ENCODE measurements around the gene ACOXL.
"Not testable (repeated sequence)": the region's sequence is repeated elsewhere in the genome, so short reads cannot be mapped to it uniquely, and the experiment has no call there.

Gene ACOXL

DNA sequence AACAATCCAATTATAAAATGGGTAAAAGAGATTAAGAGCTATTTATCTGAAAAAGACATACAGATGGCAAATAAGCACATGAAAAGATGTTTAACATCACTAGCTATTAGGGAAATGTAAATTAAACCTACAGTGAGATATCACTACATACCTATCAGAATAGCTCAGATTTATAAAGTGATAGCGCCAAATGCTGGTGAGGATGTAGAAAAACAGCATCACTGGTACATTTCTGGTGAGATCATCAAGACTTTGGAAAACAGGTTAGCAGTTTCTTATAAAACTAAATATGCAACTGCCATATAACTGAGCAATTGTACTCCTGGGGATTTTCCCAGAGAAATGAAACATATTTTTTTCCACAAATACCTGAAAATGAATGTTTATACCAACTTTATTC lies 100.4 kb downstream of the ACOXL start:
- no peak for DNase-seq

DNA sequence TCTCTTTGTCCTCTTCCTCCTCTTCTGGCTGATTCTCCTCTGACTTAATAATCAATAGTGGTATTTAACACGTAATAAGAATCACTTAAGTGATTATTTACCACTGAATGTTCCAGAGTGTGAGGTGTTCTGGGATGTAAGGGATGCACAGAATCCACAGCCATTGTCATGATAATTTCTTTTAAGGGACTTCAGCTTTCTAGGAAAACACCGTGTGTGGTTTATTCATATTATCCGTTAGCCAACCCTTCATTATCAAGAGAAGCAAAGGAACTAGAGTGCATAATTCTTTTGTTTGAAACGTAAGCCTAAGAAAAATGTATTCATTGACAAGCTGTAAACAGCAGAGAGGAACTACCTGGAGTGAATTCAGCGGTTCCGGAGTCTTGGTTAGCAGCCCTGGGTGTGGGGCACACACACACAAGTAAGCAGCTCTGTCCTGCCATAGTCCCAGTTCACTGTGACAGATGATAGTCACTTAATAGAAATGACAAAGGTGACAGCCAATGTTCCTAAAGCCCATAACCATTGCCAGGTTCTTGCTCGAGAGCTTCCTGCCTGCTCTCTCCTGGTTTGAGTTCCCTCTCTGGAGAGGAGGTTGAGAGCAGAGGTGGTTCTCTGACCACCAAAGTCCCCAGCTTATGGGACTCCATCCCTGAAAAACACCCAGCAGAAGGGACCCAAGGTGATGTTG lies 101.9 kb downstream of the ACOXL start:
- no peak for DNase-seq

DNA sequence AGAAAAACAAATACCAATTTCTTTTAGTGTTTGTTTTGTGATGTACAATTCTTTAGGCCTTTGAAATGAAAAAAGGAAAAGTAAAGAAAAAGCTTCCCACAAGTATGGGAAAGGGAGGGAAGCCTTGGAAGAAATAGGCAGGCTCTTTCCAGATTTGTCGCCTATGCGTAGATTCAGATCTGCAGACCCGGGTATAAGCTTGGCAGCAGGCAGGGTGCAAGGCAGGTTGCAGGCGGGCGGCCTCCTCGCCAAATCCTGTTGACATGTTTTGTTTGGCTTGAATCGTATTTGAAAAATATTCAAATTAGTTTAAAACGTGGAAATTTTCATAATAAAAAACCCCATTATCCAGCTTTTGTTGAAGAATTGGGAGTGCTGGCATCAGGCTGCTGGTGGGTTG lies 104.3 kb downstream of the ACOXL start:
- DNase-seq = no peak

DNA sequence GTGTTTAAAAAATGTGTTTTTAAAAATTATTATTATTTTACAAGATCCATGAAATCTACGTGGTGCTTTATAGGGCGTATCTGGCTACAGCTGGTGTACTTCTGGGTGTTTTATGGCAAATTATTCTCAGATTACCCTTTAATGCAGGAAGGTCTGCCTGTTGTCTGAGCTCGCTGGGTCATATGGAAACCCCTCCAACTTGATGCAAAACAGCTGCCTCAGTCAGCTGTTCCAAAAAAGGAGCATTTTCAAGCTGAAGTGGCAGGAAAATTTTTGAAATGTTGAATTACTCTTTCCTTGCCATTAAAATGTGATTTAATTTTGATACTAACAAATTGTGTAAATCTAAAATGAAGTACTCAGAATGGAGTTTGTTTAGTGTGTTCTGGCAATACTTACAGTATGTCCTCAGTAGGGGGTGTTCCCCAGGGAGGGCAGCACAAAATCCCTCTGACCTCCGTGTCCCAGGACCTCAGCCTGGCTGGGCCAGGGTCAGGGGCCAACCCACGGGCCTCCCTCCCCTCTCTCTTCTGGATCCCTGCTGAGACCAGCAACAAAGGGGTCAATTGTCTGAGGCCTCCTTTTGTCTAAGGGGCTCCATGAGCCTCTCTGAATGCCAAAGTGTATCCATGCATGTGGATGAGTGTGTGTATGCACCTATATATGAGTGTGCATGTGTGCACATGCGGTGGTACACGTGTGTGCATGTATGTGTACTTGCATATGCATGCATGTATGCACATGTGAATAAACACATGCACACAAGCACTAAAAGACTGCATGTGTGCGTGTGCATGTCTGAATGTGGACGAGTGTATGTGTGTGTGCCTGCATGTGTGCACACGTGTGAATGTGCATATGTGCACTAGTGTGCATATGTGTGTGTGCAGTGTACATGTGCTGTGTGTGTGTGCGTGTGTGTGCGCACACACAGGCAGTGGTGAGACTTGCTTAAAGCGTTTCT lies 105.4 kb downstream of the ACOXL start:
- no peak for DNase-seq

DNA sequence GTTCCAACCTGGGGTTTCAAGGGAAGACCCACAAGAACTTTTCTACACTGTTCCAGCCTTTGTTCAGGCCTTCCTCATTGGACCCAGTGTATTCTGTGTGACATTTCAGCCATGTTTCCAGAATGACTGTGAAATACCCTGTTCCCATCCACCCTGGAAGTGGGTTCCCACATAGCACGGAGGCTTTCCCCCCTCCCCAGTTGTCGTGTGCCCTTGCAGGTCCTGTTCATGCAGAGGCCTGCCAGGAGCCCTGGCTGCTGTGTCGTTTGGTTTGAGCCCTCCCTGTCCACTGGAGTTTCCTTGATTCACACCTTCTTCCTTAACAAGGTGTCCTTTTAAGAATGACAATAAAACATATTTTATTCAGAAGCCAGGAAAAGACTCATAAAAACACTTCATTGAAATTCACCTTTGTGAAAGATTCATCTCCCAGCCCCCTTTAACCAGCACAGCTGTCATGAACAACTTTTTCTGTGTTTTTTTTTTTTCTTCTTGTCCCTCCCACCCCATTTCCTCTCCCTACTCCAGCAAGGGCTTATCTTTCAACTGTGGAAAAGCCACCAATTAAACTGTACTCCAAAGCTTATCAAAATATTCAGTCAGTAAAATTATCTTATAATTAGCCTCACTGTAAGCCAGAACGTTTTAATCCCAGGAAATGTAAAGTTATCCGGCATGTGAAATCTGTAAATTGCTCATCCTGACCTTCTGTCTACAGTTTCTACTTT lies 106.4 kb downstream of the ACOXL start:
- no peak for DNase-seq

DNA sequence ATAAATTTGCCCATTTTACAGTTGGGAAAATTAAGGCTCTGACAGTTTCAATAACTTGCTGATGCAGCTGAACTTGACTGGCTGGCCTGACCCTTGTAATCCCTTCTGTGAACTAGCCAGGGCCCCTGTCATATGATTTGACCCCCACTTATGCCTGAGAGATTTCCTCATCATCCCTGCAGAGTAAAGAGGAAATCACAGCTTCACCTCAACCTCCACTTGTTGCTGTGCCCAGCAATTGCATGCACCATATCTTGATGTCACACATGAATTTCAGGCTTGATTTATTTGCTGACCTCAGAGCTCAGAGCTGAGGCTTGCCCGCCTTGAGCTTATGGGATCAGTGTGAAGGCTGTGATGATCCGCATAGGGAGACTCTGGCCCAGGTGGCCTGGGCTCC lies 108.1 kb downstream of the ACOXL start:
- DNase-seq = no peak

DNA sequence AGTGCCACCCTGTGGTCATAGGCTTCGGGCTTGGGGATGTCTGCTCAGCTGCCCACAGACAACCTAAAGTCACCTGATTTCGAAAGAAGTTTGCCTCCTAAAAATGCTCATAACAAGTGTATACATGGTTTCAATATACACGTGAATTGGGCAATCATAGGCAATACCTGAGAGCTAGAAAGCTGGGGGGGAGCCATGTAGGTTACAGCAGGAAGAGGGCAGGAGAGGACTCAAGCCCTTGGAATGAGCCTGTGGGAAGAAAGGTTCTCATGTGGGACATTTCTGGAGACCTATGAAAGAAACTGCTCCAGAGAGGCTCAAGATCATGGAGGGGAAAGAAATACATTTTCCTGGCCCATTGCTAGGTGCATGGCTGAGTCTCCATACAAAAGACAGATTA lies 109.7 kb downstream of the ACOXL start:
- DNase-seq = no peak

DNA sequence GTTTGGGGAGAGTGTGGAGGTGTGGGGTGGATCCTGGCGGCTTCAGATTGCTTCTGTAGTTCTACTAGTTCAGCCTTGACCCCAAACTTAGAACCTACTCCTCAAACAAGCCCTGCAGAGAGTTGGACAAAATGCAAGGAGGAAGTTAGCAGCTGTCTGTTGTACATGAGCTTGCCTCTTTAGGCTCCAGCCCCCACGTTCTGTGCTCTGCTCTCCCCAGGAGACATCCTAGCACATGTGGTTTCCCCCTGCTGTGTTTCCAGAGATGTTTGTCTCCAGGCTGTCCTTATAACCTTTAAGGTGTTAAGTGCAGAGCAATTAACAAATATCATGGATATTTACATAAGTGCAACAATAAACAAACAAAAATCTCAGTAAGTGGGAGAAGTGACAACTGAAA lies 111.1 kb downstream of the ACOXL start:
- DNase-seq = no peak

DNA sequence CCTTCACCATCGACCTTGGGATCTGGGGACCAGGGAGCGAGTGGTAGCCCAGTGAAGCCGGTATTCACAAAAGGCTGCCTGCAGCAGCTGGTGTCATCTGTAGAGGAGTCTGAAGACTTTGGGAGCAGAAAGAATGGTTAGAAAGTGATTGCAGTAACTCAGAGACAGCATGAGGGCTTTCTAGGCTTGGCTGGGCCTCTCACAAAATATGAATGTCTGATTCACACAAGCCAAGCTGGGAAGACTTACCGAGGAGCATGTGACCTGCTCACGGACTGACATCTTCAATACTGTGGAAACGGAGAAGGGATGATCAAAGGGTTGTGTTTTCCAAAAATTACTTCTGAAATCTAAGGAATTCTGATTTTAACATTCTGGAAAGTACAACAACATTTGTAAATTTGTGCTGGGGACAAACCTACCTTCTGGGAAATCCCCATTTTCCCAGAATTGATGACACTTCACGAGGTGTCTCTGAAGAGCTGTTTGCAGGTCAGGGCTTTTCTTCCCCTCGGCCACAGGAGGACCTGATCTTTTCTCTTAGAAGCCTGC lies 111.7 kb downstream of the ACOXL start:
- DNase-seq = no peak

DNA sequence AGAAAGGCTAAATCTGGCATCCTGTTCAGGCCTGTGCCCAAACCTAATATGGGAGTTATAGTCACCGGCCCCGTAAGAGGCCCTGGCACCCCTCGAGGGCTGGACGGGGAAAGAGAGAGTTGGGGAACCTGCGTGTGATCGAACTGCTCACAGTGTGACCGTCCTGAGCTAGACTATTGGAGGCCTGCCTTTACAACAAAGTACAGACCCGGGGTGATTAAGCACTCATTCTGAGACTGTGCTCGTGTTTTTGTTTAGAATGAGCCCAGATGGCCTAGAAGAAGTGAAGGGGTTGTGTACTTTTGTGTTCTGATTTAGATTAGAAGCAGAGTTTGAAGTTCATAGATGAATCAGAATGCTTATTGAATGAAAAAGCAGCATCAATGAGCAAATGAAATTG lies 115.3 kb downstream of the ACOXL start:
- DNase-seq = no peak

DNA sequence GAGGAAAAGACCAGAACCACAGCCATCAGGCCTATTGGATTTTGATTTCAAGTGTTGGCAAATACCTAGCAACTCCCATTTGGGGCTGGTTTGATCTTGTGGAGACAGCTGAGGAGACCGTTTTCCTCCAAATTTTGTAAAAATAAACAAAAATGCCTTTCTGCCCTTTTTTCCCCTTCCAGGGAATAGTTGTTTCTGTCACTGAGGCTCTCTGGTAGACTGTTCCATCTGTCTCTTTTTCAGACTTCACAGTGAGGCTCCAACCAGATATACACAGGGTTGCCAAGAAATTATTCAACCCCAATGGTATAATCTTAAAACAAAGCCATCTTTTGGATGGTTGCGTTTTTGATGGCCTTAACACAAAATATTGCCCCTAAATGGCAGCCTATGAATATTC lies 115.7 kb downstream of the ACOXL start:
- no peak for DNase-seq

DNA sequence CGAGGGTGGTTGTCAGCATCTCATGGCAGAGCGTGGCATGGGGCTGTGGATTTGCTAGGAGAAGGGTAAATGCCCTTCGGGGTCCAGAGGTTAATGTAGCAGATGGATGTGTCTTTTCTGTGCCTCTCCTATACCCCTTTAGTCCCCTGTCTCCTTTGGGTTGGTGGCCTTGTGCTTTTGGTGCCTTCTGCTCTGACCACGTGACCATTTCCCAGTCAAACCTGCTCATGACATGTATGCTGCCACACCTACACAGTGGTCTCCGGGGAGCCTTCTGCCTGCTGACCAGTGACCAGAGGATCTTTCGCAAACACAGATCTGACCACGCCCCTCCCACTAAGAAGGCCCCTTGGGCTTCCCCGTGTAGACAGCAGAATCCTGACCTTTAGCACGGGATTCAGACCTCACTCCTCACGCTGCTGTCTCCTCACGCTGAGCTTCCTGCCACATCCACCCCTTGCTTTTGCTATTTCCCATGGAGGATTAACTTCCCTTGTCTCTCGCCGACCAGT lies 116.2 kb downstream of the ACOXL start:
- DNase-seq = no peak

DNA sequence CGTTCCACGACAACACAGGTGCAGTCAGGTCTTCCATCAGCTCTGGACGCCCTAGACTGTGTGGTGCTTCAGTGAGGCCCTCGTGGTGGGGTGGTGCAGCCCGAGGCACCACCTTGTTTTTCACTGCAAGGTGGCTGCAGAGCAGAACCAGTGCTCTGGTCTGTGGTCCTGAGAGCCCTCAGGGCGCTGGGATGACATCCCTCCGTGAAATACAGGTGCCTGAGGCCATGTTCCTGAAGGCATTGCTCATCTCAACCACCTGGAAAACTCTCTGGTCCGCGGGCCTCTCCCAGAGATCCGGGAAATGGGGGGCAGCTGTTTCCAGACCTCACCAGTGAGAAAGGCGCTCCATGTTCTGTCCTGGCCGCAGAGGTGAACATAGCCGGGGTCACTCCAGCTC lies 119.2 kb downstream of the ACOXL start:
- no peak for DNase-seq

DNA sequence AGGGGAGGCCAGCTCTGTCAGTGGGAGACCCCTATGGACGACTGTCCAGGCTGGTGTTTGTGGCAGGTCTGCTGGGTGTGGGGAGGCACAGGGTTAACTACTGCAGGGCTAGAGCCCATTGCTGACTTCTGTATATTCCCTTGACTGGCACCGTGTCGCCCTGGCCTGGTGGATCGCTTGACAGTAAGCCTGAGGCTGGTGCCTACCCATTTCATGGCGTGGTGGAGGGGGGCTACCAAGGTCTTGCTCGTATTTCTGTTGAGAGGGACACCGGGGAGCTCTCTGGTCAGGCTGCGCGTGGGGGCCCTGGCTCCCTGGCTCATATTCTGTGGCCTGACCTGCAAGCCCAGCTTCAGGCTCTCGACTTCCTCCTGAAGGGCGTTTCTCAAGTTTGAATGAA lies 119.7 kb downstream of the ACOXL start:
- no peak for DNase-seq

DNA sequence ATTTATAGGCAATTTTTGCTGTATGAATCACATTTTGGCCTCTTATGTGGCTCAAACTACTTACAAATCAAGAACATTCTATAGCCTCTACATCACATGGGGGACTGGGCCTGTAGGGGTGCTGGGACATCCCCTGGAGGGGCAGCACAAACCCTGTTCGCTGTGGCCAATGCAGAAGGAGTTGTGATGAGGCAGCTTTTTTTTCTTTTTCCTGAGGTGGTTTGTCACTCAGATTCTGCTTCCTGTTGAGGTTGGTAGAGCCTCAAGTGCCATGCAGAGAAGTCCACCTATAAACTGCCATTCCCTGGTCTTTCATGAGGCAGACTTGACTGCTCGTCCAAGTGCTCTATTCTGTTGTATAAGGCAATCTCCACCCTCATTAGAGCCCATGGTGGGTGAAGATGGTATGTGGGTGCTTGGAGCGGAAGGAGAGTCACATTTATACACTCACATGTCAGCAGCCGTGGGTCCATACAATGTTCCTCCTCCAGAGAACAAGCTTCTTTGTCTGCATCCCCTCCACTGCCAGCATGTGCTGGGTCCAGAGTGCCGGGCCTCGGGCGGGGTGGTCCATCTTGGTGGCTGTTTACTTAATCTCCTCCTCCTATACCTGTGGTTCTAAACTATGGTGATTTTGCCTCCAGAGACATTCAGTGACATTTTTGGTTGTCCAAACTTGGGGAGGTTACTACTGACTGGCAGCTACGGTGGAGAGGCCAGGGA lies 120.3 kb downstream of the ACOXL start:
- DNase-seq = peak; percentile 8

DNA sequence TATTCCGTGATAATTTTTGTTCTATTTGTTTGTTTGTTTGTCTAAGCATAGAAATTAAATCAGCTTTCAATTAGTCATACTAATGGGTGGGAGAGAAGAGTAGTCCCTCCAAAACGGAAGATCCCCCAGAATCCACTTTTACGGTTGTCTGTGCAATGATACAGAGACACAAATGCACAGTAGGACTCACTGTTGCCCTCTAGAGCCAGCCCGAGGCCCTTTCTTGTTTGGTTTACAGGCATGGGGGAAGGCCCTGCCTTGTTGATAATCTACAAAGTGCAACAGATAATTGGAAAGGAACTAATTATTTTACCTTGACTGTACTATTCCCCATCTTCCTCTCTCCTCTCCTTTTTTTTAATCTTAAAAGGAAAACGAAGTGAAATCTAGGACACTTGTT lies 121.1 kb downstream of the ACOXL start:
- DNase-seq = no peak

DNA sequence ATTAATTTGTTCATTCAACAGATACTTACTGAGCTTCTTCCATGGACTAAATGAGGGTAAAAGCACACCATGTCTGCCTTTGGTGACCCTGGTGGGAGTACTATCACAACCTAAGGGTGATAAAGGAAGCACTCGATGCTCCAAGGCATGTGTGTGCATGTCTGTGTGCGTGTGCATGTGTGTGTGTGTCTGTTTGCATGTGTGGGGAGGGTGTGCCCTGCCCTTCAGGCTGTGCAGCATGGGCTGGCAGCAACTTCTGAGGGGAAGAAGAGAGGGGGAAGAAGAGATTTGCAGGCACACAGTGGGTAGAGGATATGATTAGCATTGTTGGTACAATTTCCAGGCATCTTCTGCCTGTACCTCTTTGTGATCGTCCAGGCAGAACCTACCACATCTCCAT lies 121.6 kb downstream of the ACOXL start:
- no peak for DNase-seq

DNA sequence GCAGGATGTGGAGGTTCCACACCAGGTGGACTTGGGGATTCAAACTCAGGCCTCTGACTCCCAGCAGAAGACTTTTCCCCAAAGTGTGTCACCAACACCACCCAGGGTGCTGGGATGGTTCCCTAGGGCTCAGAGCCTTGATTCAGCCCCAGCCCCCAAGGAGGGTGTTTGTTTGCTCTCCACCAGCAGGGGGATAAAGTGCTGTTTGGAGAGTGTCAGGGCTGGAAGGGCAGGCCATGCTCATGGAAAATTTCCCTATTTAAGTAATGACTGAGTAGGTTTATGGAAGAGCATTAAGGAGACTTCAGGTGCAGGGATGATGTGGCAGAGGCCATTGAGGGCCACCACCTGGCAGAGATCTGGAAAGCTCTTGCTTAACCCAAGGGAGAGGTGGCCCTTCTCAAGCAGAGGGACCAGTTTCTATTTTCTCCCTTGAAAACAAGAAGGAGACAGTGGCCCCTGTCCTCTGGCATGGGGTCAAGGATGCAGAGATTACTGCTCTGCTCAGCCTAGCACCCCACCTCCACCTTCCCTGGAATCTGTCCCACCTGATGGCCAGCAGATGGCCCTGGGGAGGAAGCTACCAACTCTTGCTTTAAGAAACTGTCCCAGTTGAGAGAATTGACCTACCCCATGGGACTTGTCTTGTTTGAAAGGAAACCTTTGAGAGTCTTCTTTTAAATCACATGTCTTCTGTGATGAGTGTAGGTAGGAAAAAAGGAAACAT lies 122.1 kb downstream of the ACOXL start:
- no peak for DNase-seq

DNA sequence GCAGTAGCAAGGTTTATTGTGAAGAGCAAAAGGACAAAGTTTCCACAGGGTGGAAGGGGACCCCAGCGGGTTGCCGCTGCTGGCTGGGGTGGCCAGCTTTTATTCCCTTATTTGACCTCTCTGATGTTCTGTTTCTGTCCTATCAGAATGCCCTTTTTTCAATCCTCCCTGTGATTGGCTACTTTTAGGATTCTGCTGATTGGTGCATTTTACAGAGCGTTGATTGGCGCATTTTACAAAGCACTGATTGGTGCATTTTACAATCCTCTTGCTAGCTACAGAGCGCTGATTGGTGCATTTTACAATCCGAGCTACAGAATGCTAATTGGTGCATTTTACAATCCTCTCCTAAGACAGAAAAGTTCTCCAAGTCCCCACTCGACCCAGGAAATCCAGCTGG lies 123.5 kb downstream of the ACOXL start:
- not testable (repeated sequence) for DNase-seq

DNA sequence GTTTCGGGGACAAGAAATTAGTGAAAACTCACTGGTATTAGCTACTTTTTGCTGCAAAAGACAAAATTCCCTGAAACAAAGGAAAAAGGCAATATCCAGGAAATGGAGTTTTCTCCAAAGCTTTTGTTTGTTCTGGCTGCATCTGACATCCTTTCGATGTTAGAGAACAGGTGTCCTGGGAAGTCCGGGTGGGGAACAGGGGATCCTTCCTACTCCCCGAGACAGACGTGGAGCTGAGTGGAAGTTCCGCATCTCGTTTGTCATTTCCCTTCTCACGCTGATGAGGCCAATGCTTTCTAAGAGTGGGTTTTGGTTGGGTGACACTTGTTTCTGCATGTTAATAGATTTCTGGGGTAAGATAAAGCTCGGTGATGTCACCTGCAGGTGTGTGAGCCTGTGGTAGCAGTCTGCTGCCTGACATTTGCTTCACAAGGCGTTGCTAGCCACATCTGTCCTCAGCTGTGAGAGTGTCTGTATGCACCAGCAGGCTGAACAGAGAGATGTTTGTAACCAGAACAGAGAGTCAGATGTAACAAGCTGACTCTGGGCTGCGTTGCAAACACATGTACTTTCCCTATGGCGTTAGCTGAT lies 125.9 kb downstream of the ACOXL start:
- no peak for DNase-seq

All from activated gamma-delta T cell (primary cell).